SJCRH30 (cell line): ENCODE measurements around the gene OR13C4. TPM values are rescaled to one million over a fixed set of nuclear protein-coding genes. Genes with fewer than 3 reads are reported as not detected.
"Not testable (repeated sequence)": the region's sequence is repeated elsewhere in the genome, so short reads cannot be mapped to it uniquely, and the experiment has no call there.

Source experiments
- DNase-seq, 2 experiments: peaks; one replicate each; pipeline ENCODE4 v3.0.0-alpha.2; 2015 to 2020
- H3K27ac ChIP-seq: fragments of 250-450 bp; sonication (Bioruptor Pico); 2 replicates; pipeline ENCODE4 v1.5.1; 2020; ENCODE audit warnings: mild to moderate bottlenecking, moderate library complexity
- H3K27me3 ChIP-seq: fragments of 250-450 bp; sonication (Bioruptor Pico); 2 replicates; pipeline ENCODE4 v1.5.1; 2020; ENCODE audit warnings: mild to moderate bottlenecking, moderate library complexity
- H3K36me3 ChIP-seq: fragments of 250-450 bp; sonication (Bioruptor Pico); 2 replicates; pipeline ENCODE4 v1.5.1; 2020; ENCODE audit warnings: mild to moderate bottlenecking, moderate library complexity
- H3K4me1 ChIP-seq: fragments of 250-450 bp; sonication (Bioruptor Pico); 2 replicates; pipeline ENCODE4 v1.5.1; 2020; ENCODE audit warnings: mild to moderate bottlenecking, moderate library complexity
- H3K4me3 ChIP-seq: fragments of 250-450 bp; sonication (Bioruptor Pico); 2 replicates; pipeline ENCODE4 v1.5.1; 2020; ENCODE audit warnings: mild to moderate bottlenecking, moderate library complexity
- H3K9me3 ChIP-seq: fragments of 250-450 bp; sonication (Bioruptor Pico); replicated peaks from 2 replicates; pipeline ENCODE4 v1.5.1; 2020; ENCODE audit warnings: mild to moderate bottlenecking, moderate library complexity
- total RNA-seq: library from RNA; depleted of rRNA; stranded (reverse); fragments of >200 nt; shearing (Covaris generic); gene quantifications from 2 replicates; pipeline ENCODE4 v1.2.3, GENCODE V29; 2014; rRNA removed

OR13C4 gene
- not detected in 2 replicates for total RNA-seq

DNA sequence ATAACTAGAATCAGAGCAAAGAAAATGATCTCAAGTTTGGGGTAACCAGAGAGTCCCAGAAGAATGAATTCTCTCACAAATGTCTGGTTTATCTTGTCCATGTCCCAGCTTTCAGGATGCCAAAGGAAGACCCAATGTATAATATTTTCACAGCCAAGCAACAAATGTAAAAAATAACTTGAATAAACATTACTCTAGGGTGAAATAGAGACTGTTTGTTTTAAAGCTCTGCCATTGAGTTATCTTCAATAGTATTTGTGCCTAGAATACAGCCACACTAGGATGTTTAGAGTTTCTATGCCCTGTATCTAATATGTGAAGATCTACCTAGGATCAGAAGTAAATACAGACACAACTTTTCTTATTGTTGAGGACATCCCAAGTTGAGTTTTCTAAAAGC, at the start of gene OR13C4:
TSS of gene OR13C4 (minus strand) at position 101 of the 400 bp plus-strand sequence. CDS start at position 101, 0 bp downstream.
- Histone ChIP-seq H3K4me1 (no peaks in the 10 kb centered on the region), H3K27ac (no peak within 1 kb of the TSS), H3K4me3 (no peak within 1 kb of the TSS), H3K9me3 (no peaks in the 10 kb centered on the region), H3K27me3 (no peaks in the 10 kb centered on the region), H3K36me3 (no peaks in the 10 kb centered on the region)
- no peak for DNase-seq

GRCh38 chr9:104575456-104575855, 48.4 kb upstream of the OR13C4 start:
- Histone ChIP-seq H3K9me3 (no peaks in the 10 kb centered on the region), H3K4me3 (no peak overlapping the region), H3K27ac (no peak overlapping the region), H3K4me1 (no peaks in the 10 kb centered on the region), H3K36me3 (no peaks in the 10 kb centered on the region), H3K27me3 (no peaks in the 10 kb centered on the region)
- no peak for DNase-seq

- DNase-seq: no peak
- Histone ChIP-seq H3K4me3 (no peak overlapping the region), H3K27ac (no peak overlapping the region), H3K27me3 (no peaks in the 10 kb centered on the region), H3K4me1 (no peaks in the 10 kb centered on the region), H3K36me3 (no peaks in the 10 kb centered on the region), H3K9me3 (no peaks in the 10 kb centered on the region)
Measured at GRCh38 chr9:104572612-104573011, 45.6 kb upstream of the OR13C4 start.

GRCh38 chr9:104568868-104569267, 41.9 kb upstream of the OR13C4 start, which contains the start of gene OR13C8:
Gene OR13C8 (plus strand): TSS chr9:104569168. CDS start chr9:104569168, 0 bp downstream.
- no peak within 1 kb of the TSS for H3K4me3 ChIP-seq
- H3K9me3 ChIP-seq: no peaks in the 10 kb centered on the region
- H3K27me3 ChIP-seq: no peaks in the 10 kb centered on the region
- H3K27ac ChIP-seq: no peak within 1 kb of the TSS
- H3K4me1 ChIP-seq: no peaks in the 10 kb centered on the region
- H3K36me3 ChIP-seq: no peaks in the 10 kb centered on the region
- no peak for DNase-seq

GRCh38 chr9:104564358-104564757, 37.3 kb upstream of the OR13C4 start:
- Histone ChIP-seq H3K4me1 (no peaks in the 10 kb centered on the region), H3K36me3 (no peaks in the 10 kb centered on the region), H3K4me3 (no peak overlapping the region), H3K27ac (no peak overlapping the region), H3K9me3 (no peaks in the 10 kb centered on the region; the same call in 1 of the 2 replicates), H3K27me3 (no peaks in the 10 kb centered on the region; the same call in 1 of the 2 replicates)
- DNase-seq: no peak

- H3K27me3 ChIP-seq: no peaks in the 10 kb centered on the region
- no peak overlapping the region for H3K4me3 ChIP-seq
- no peaks in the 10 kb centered on the region; the same call in 1 of the 2 replicates for H3K9me3 ChIP-seq
- DNase-seq: no peak
- H3K36me3 ChIP-seq: no peaks in the 10 kb centered on the region
- H3K4me1 ChIP-seq: peaks cover 4% of the 10 kb centered on the region; the same call in 1 of the 2 replicates
- H3K27ac ChIP-seq: no peak overlapping the region
Measured at GRCh38 chr9:104556830-104557634, 30.0 kb upstream of the OR13C4 start.

GRCh38 chr9:104555521-104555920, 28.5 kb upstream of the OR13C4 start:
- H3K36me3 ChIP-seq: no peaks in the 10 kb centered on the region
- no peaks in the 10 kb centered on the region; the same call in 1 of the 2 replicates for H3K9me3 ChIP-seq
- no peak overlapping the region for H3K4me3 ChIP-seq

GRCh38 chr9:104553261-104553660, 26.3 kb upstream of the OR13C4 start:
- H3K4me1 ChIP-seq: peaks cover 4% of the 10 kb centered on the region; the same call in 1 of the 2 replicates
- H3K9me3 ChIP-seq: no peaks in the 10 kb centered on the region; the same call in 1 of the 2 replicates
- H3K27me3 ChIP-seq: no peaks in the 10 kb centered on the region
- no peak overlapping the region for H3K4me3 ChIP-seq
- H3K27ac ChIP-seq: no peak overlapping the region
- DNase-seq: no peak
- no peaks in the 10 kb centered on the region for H3K36me3 ChIP-seq

More at GRCh38 chr9:104555521-104555920, 28.5 kb upstream of the OR13C4 start:
- Histone ChIP-seq H3K27me3 (no peaks in the 10 kb centered on the region), H3K4me1 (peaks cover 4% of the 10 kb centered on the region; the same call in 1 of the 2 replicates), H3K27ac (no peak overlapping the region)
- DNase-seq: no peak

DNA sequence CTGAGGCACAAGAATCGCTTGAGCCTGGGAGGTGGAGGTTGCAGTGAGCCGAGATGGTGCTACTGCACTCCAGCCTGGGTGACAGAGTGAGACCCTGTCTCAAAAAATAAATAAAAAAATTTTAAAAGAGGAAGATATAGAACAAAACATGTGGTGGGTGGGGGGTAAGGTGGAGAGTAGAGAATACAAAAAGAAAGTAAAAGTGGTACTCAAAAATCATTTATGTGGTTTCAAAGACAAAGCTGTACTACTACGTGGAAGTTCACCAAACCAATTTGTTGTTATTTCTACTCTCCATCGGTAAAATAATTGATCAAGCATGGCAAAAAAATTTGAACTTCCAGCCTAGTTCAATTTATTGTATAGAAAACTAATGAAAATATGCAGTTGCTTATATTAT, 17.6 kb upstream of the OR13C4 start:
- Histone ChIP-seq H3K27ac (no peak overlapping the region), H3K36me3 (peaks cover 3% of the 10 kb centered on the region; the same call in 1 of the 2 replicates)

DNA sequence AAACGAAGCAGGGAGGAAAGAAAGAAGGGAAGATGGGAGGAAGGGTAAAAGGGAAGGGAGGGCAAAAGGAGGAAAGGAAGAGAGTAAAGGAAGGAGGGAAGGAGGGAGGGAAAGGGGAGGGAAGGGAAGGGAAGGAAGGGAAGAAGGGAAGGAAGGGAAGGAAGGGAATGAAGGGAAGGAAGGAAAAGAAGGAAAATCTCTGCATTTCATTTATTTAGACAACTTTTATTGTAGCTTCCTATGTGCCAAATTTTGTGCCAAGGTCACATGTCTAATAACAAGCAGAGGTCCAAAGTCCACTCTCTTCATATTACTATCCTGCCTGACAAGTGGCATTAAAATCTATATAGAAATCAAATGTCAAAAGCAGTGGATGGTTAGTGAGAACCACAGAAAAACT, 12.3 kb upstream of the OR13C4 start:
- H3K4me1 ChIP-seq: no peaks in the 10 kb centered on the region
- H3K27me3 ChIP-seq: no peaks in the 10 kb centered on the region
- no peak overlapping the region for H3K4me3 ChIP-seq
- H3K9me3 ChIP-seq: no peaks in the 10 kb centered on the region
- no peak for DNase-seq
- no peak overlapping the region for H3K27ac ChIP-seq
- peaks cover 3% of the 10 kb centered on the region; the same call in 1 of the 2 replicates for H3K36me3 ChIP-seq

More for the DNA sequence above, 17.6 kb upstream of the OR13C4 start:
- Histone ChIP-seq H3K4me3 (no peak overlapping the region), H3K27me3 (0 out of 2 replicates have a peak, but pooled peaks cover 4% of the 10 kb centered on the region), H3K9me3 (no peaks in the 10 kb centered on the region), H3K4me1 (no peaks in the 10 kb centered on the region)
- no peak for DNase-seq

GRCh38 chr9:104536756-104537155, 9.7 kb upstream of the OR13C4 start, which contains the start of gene OR13C3:
Gene OR13C3 (minus strand): TSS chr9:104536856. CDS start chr9:104536723, 133 bp downstream.
- no peaks in the 10 kb centered on the region for H3K4me1 ChIP-seq
- H3K27ac ChIP-seq: no peak within 1 kb of the TSS
- no peaks in the 10 kb centered on the region for H3K9me3 ChIP-seq
- peaks cover 3% of the 10 kb centered on the region; the same call in 1 of the 2 replicates for H3K36me3 ChIP-seq
- DNase-seq: no peak
- no peak within 1 kb of the TSS for H3K4me3 ChIP-seq
- no peaks in the 10 kb centered on the region for H3K27me3 ChIP-seq

- not testable (repeated sequence) for DNase-seq, H3K27me3 ChIP-seq, H3K4me3 ChIP-seq, H3K27ac ChIP-seq, H3K9me3 ChIP-seq, H3K4me1 ChIP-seq, H3K36me3 ChIP-seq
Measured at GRCh38 chr9:104520241-104520640, 6.8 kb downstream of the OR13C4 start.

- Histone ChIP-seq H3K27ac (no peak overlapping the region), H3K9me3 (no peaks in the 10 kb centered on the region), H3K4me1 (no peaks in the 10 kb centered on the region), H3K27me3 (peaks cover 6% of the 10 kb centered on the region; the same call in 1 of the 2 replicates), H3K4me3 (no peak overlapping the region), H3K36me3 (no peaks in the 10 kb centered on the region)
- DNase-seq: no peak
Measured at GRCh38 chr9:104514901-104515300, 12.1 kb downstream of the OR13C4 start.

- Histone ChIP-seq H3K27ac (no peak overlapping the region), H3K4me3 (no peak overlapping the region), H3K36me3 (no peaks in the 10 kb centered on the region), H3K27me3 (no peaks in the 10 kb centered on the region), H3K4me1 (no peaks in the 10 kb centered on the region), H3K9me3 (no peaks in the 10 kb centered on the region)
- no peak for DNase-seq
Measured at GRCh38 chr9:104506565-104506964, 20.4 kb downstream of the OR13C4 start.

GRCh38 chr9:104503963-104504362, 23.0 kb downstream of the OR13C4 start, which contains the start of gene OR13F1:
Gene OR13F1 (plus strand): TSS chr9:104504263. CDS start chr9:104504263, 0 bp downstream.
- DNase-seq: no peak
- Histone ChIP-seq H3K4me3 (no peak within 1 kb of the TSS), H3K4me1 (no peaks in the 10 kb centered on the region), H3K36me3 (no peaks in the 10 kb centered on the region), H3K27me3 (no peaks in the 10 kb centered on the region), H3K9me3 (no peaks in the 10 kb centered on the region), H3K27ac (no peak within 1 kb of the TSS)
